WTC11 (cell line): ENCODE measurements around the gene LZTR1.

ENCODE experiments used
- CREB1 ChIP-seq: sonication (generic); formaldehyde crosslinking; IDR thresholded peaks from 2 replicates; pipeline ENCODE4 v1.8.0; 2023; ENCODE audit warnings: mild to moderate bottlenecking, missing genetic modification reagents
- ZNF121 ChIP-seq: sonication (generic); formaldehyde crosslinking; IDR thresholded peaks from 2 replicates; pipeline ENCODE4 v1.8.0; 2023; ENCODE audit warnings: missing genetic modification reagents
- TF ChIP-seq, protein P1 (sequence below): fragments of 200-600 bp; IDR thresholded peaks from 2 replicates; pipeline ENCODE4 v1.8.0; 2022; ENCODE audit warnings: antibody characterized with exemption

DNA sequence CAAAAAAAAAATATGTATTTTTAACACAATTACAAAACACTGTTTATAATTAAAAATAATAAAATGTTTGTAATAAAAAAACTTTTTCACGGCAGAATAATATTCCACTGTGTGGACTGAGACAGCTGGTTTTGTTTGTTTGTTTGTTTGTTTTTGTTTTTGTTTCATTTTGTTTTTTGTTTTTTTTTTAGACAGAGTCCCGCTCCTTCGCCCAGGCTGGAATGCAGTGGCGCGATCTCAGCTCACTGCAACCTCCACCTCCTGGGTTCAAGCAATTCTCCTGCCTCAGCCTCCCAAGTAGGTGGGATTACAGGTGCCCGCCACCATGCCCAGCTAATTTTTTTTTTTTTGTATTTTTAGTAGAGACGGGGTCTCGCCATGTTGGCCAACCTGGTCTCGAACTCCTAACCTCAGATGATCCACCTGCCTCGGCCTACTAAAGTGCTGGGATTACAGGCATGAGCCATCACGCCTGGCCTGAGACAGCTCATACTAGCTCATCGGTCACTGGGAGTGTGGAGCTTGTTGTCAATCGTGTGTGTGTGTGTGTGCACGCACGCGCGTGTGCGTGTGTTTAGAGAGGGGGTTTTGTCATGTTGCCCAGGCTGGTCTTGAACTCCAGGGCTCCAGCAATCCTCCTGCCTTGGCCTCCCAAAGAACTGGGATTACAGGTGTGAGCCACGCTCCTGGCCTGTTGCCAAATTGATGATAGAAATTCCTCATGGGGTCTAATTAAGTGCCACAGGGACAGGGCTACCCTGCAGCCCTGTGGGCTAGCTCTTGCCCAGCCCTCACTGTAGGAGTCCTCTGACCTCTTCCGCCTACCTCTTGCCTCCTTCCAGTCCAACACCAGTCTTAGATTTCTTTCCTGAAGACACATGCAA lies 22.3 kb upstream of the LZTR1 start:
- TF ChIP-seq, protein P1, sequence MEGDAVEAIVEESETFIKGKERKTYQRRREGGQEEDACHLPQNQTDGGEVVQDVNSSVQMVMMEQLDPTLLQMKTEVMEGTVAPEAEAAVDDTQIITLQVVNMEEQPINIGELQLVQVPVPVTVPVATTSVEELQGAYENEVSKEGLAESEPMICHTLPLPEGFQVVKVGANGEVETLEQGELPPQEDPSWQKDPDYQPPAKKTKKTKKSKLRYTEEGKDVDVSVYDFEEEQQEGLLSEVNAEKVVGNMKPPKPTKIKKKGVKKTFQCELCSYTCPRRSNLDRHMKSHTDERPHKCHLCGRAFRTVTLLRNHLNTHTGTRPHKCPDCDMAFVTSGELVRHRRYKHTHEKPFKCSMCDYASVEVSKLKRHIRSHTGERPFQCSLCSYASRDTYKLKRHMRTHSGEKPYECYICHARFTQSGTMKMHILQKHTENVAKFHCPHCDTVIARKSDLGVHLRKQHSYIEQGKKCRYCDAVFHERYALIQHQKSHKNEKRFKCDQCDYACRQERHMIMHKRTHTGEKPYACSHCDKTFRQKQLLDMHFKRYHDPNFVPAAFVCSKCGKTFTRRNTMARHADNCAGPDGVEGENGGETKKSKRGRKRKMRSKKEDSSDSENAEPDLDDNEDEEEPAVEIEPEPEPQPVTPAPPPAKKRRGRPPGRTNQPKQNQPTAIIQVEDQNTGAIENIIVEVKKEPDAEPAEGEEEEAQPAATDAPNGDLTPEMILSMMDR = no peak
- TF ChIP-seq ZNF121 (CRISPR knock-in tag) (no peak), CREB1 (no peak)
